A549 (cell line): ENCODE results near the gene TACR1. TPM values are rescaled to one million over a fixed set of nuclear protein-coding genes. Genes with fewer than 3 reads are reported as not detected.

Experiments used
- ATAC-seq, 2 experiments: fragments of 200-7000 bp in 1 of 2; fragments of >200 bp in 1 of 2; cut with Nextera tagmentation in 1 of 2; cut with Tn5 transposase in 1 of 2; 3 replicates each; pipeline versions ENCODE4 v1.8.0 to v1.9.1; 2018 to 2020; ENCODE audit warnings: mild to moderate bottlenecking in 1 of 2, moderate library complexity in 1 of 2
- CTCF ChIA-PET: fragments of 300-600 bp; sonication (Branson Sonifier 250); formaldehyde crosslinking; extraction: SDS; loops from one replicate; lab custom pipeline; 2021; ENCODE audit warnings: antibody characterized with exemption, inconsistent platforms; lab: Yijun Ruan, JAX
- POLR2A ChIA-PET: fragments of 350-600 bp; formaldehyde crosslinking; extraction: SDS; loops from one replicate; lab custom pipeline; 2021; ENCODE audit warnings: antibody characterized with exemption, inconsistent platforms; lab: Yijun Ruan, JAX
- DNase-seq, 2 experiments: peaks; one replicate each; pipeline versions ENCODE4 v3.0.0 to v3.0.0-alpha.2; 2011 to 2016; ENCODE audit warnings: low read depth in 1 of 2, low spot score in 1 of 2
- FAIRE-seq: peaks from 2 replicates; lab custom pipeline; 2011; peaks lifted over from hg19 to GRCh38; lab: Jason Lieb, UNC
- H3K27ac ChIP-seq, 2 experiments: fragments of >200 bp; sonication (Bioruptor Twin); formaldehyde crosslinking; 3 replicates each; pipeline ENCODE4 v1.5.1; 2016 to 2017
- H3K4me1 ChIP-seq: fragments of >200 bp; sonication (Bioruptor Twin); formaldehyde crosslinking; 3 replicates; pipeline ENCODE4 v1.6.1; 2016
- H3K4me2 ChIP-seq: fragments of >200 bp; sonication (Bioruptor Twin); formaldehyde crosslinking; 3 replicates; pipeline ENCODE4 v1.6.1; 2016
- H3K4me3 ChIP-seq: fragments of >200 bp; sonication (Bioruptor Twin); formaldehyde crosslinking; 3 replicates; pipeline ENCODE4 v1.5.1; 2016
- H3K9me3 ChIP-seq: fragments of >200 bp; sonication (Bioruptor Twin); formaldehyde crosslinking; 3 replicates; pipeline ENCODE4 v1.6.1; 2016
- CBX2 ChIP-seq: fragments of 200-600 bp; sonication (generic); IDR thresholded peaks from 2 replicates; pipeline ENCODE4 v1.6.1; 2016; ENCODE audit warnings: low read depth, mild to moderate bottlenecking, borderline replicate concordance
- CEBPB ChIP-seq, 2 experiments: fragments of >200 bp in 1 of 2; sonication (Bioruptor Twin) in 1 of 2; formaldehyde crosslinking in 1 of 2; IDR thresholded peaks; 2 replicates each; pipeline ENCODE4 v1.6.1; 2012 to 2016
- CTCF ChIP-seq: fragments of >200 bp; sonication (Bioruptor Twin); formaldehyde crosslinking; IDR thresholded peaks from 3 replicates; pipeline ENCODE4 v1.5.1; 2016
- ELK1 ChIP-seq: fragments of 150-350 bp; IDR thresholded peaks from 2 replicates; pipeline ENCODE4 v1.6.1; 2014; ENCODE audit warnings: low read depth, mild to moderate bottlenecking, low read length
- FOSL2 ChIP-seq, 2 experiments: fragments of 450-650 bp in 1 of 2; fragments of >200 bp in 1 of 2; sonication (Bioruptor Twin) in 1 of 2; formaldehyde crosslinking; IDR thresholded peaks; 2 replicates each; pipeline versions ENCODE4 v1.5.0 to v1.6.1; 2016 to 2020; ENCODE audit warnings: mild to moderate bottlenecking in 1 of 2, moderate library complexity in 1 of 2
- HMGXB4 ChIP-seq: fragments of 250-450 bp; sonication (Bioruptor Pico); IDR thresholded peaks from 2 replicates; pipeline ENCODE4 v1.5.0; 2021; ENCODE audit warnings: mild to moderate bottlenecking, moderate library complexity, borderline replicate concordance
- HOXA7 ChIP-seq: fragments of 250-450 bp; sonication (Bioruptor Pico); IDR thresholded peaks from 2 replicates; pipeline ENCODE4 v1.5.0; 2020; ENCODE audit warnings: mild to moderate bottlenecking, moderate library complexity
- KDM5A ChIP-seq: fragments of 200-600 bp; sonication (generic); IDR thresholded peaks from 2 replicates; pipeline ENCODE4 v1.6.1; 2016; ENCODE audit warnings: antibody characterized with exemption, mild to moderate bottlenecking
- MAFK ChIP-seq: fragments of 450-650 bp; IDR thresholded peaks from 2 replicates; pipeline ENCODE4 v1.6.1; 2014; ENCODE audit not compliant: partially characterized antibody
- NFE2L2 ChIP-seq: fragments of 150-350 bp; conservative IDR thresholded peaks from 2 replicates; pipeline ENCODE4 v1.6.1; 2014; ENCODE audit warnings: low read length
- NPAS2 ChIP-seq: fragments of 250-450 bp; sonication (Bioruptor Pico); IDR thresholded peaks from 2 replicates; pipeline ENCODE4 v1.8.0; 2022; ENCODE audit warnings: mild to moderate bottlenecking, moderate library complexity, borderline replicate concordance
- TFCP2L1 ChIP-seq: fragments of 250-450 bp; sonication (Bioruptor Pico); IDR thresholded peaks from 2 replicates; pipeline ENCODE4 v1.5.0; 2021; ENCODE audit warnings: mild to moderate bottlenecking
- TP53 ChIP-seq: fragments of 250-450 bp; sonication (Bioruptor Pico); IDR thresholded peaks from 2 replicates; pipeline ENCODE4 v1.5.0; 2021; ENCODE audit warnings: mild to moderate bottlenecking, moderate library complexity
- USF2 ChIP-seq: fragments of 450-650 bp; IDR thresholded peaks from 2 replicates; pipeline ENCODE4 v1.6.1; 2014; ENCODE audit warnings: antibody characterized with exemption
- ZNF302 ChIP-seq: fragments of 250-450 bp; sonication (Bioruptor Pico); IDR thresholded peaks from 2 replicates; pipeline ENCODE4 v1.9.0; 2021; ENCODE audit warnings: inconsistent platforms, mild to moderate bottlenecking, moderate library complexity
- WGBS: methylation state at CpG from one replicate; pipeline ENCODE4 v1.1.6; 2017; ENCODE audit errors: missing lambda C conversion rate; 5-methylcytosine and 5-hydroxymethylcytosine counted together
- polyA plus RNA-seq, 4 experiments: library from polyadenylated mRNA; depleted of rRNA in 3 of 4; stranded (reverse); fragments of >200 nt; fragmentation: RNase III in 1 of 4; extraction: RNeasy Plus Mini Kit Qiagen cat#74134 plus additional on column Dnase treatment in 1 of 4; gene quantifications; 2 replicates in 3 of 4; 3 replicates in 1 of 4; pipeline ENCODE4 v1.2.3, GENCODE V29; 2011 to 2017
- TF ChIP-seq, protein P1 (sequence below): fragments of 200-600 bp; sonication (generic); IDR thresholded peaks from 2 replicates; pipeline ENCODE4 v1.6.1; 2016; ENCODE audit warnings: antibody characterized with exemption, mild to moderate bottlenecking, moderate library complexity
- TF ChIP-seq, protein P2 (sequence below): IDR thresholded peaks from 2 replicates; pipeline ENCODE4 v1.6.1; 2012; ENCODE audit warnings: low read depth, borderline replicate concordance

Gene TACR1
- polyA plus RNA-seq, 2 of the 4 experiments (the other 2 are of a cell fraction), result 0.27 to 0.92 TPM

GRCh38 chr2:75088791-75089190, 110.5 kb downstream of the TACR1 start (continued):
- TF ChIP-seq, protein P1, sequence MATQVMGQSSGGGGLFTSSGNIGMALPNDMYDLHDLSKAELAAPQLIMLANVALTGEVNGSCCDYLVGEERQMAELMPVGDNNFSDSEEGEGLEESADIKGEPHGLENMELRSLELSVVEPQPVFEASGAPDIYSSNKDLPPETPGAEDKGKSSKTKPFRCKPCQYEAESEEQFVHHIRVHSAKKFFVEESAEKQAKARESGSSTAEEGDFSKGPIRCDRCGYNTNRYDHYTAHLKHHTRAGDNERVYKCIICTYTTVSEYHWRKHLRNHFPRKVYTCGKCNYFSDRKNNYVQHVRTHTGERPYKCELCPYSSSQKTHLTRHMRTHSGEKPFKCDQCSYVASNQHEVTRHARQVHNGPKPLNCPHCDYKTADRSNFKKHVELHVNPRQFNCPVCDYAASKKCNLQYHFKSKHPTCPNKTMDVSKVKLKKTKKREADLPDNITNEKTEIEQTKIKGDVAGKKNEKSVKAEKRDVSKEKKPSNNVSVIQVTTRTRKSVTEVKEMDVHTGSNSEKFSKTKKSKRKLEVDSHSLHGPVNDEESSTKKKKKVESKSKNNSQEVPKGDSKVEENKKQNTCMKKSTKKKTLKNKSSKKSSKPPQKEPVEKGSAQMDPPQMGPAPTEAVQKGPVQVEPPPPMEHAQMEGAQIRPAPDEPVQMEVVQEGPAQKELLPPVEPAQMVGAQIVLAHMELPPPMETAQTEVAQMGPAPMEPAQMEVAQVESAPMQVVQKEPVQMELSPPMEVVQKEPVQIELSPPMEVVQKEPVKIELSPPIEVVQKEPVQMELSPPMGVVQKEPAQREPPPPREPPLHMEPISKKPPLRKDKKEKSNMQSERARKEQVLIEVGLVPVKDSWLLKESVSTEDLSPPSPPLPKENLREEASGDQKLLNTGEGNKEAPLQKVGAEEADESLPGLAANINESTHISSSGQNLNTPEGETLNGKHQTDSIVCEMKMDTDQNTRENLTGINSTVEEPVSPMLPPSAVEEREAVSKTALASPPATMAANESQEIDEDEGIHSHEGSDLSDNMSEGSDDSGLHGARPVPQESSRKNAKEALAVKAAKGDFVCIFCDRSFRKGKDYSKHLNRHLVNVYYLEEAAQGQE, result no peak
- no peak for TF ChIP-seq KDM5A
- no peak for TF ChIP-seq TFCP2L1
- TF ChIP-seq TP53 (CRISPR knock-in tag), result no peak
- no peak for TF ChIP-seq HMGXB4 (CRISPR knock-in tag)
- TF ChIP-seq HOXA7 (CRISPR knock-in tag), result no peak
- no peak for TF ChIP-seq NPAS2 (CRISPR knock-in tag)
- TF ChIP-seq CTCF, result no peak

DNA sequence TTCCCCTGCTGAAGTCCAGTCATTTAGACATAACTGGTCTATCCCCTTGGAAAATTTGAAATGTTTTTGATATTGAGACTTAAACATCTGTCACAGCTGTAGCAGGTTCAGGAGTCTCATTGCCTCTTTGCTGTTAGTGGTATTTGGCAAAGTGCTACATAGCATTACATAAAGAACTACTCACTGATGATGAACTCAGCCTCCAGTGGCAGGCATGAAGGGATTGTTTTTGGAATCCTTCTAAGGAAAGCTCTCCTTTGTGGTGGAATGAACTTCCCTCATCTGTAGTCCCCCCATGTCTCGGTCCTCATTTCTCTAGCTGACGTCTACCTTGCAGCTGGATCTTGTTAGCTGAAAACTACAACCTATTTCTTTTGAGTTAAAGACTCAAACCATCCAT, 111.6 kb downstream of the TACR1 start:
- Histone ChIP-seq H3K27ac (no peak overlapping the region), H3K4me2 (no peak overlapping the region), H3K9me3 (no peaks in the 10 kb centered on the region)
- ATAC-seq (no peak; a peak in 1 of 6 replicates), DNase-seq (no peak), FAIRE-seq (no peak)
- CTCF ChIA-PET, result interaction anchor here (1.2 to 2.0 kb wide), 3 partner anchors 9 to 23 kb away, joined by 3 to 9 read pairs (median 5); no protein-coding TSS in a partner anchor
- TF ChIP-seq CEBPB (IDR thresholded peaks at IDR 0.05) (no peak), CBX2 (no peak), FOSL2 (IDR thresholded peaks at IDR 0.05) (no peak), FOSL2 (CRISPR knock-in tag; IDR thresholded peaks at IDR 0.05) (no peak), MAFK (no peak), ZNF302 (CRISPR knock-in tag) (no peak), TFCP2L1 (no peak), NFE2L2 (no peak), ELK1 (no peak), USF2 (no peak), TP53 (CRISPR knock-in tag) (no peak), CTCF (no peak)
- TF ChIP-seq, protein P2, sequence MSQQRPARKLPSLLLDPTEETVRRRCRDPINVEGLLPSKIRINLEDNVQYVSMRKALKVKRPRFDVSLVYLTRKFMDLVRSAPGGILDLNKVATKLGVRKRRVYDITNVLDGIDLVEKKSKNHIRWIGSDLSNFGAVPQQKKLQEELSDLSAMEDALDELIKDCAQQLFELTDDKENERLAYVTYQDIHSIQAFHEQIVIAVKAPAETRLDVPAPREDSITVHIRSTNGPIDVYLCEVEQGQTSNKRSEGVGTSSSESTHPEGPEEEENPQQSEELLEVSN, result no peak
- TF ChIP-seq, protein P1, result no peak
- TF ChIP-seq, all 56 proteins: peak for 0
- WGBS, result 58% methylated on average over 2 of the region's 2 CpGs
- no peak overlapping the region for H3K4me3 ChIP-seq
- H3K4me1 ChIP-seq, result no peaks in the 10 kb centered on the region
- POLR2A ChIA-PET, result no interaction called here
